Endothelial cell of umbilical vein (primary cell): Measurements from ENCODE around the gene UBE2E1.

Experiments
- CTCF ChIP-seq, 2 donors: IDR thresholded peaks; 1 replicate in 1 of 2; 2 replicates in 1 of 2; pipeline ENCODE4 v1.5.1; 2011; ENCODE audit warnings: low read length in 2 of 2, mild to moderate bottlenecking in 2 of 2, moderate library complexity in 2 of 2, control low read depth in 1 of 2, inconsistent platforms in 1 of 2, low read depth in 1 of 2; ENCODE audit not compliant: insufficient read depth in 1 of 2; ENCODE audit errors: extremely low read depth in 1 of 2
- EZH2 ChIP-seq: IDR thresholded peaks from 2 replicates; pipeline ENCODE4 v1.6.1; 2012; ENCODE audit warnings: borderline replicate concordance, low read depth, mild to moderate bottlenecking, moderate library complexity, low read length, inconsistent platforms; ENCODE audit not compliant: severe bottlenecking
- JUN ChIP-seq: IDR thresholded peaks from 2 replicates; pipeline ENCODE4 v1.6.1; 2011; ENCODE audit warnings: borderline replicate concordance, low read depth; ENCODE audit not compliant: insufficient read length, insufficient read depth
- MAX ChIP-seq: IDR thresholded peaks from 2 replicates; pipeline ENCODE4 v1.6.1; 2011; ENCODE audit not compliant: insufficient read depth, insufficient read length
- MYC ChIP-seq: IDR thresholded peaks from one replicate; pipeline ENCODE4 v1.6.1; 2011; ENCODE audit warnings: mild to moderate bottlenecking, low read depth, low read length
- POLR2A ChIP-seq: IDR thresholded peaks from 2 replicates; pipeline ENCODE4 v1.6.1; 2012; ENCODE audit warnings: low read depth, mild to moderate bottlenecking, control low read depth, low read length
- POLR2AphosphoS5 ChIP-seq: IDR thresholded peaks from 2 replicates; pipeline ENCODE4 v1.6.1; 2012; ENCODE audit warnings: low read depth, mild to moderate bottlenecking, control low read depth, low read length, moderate library complexity; ENCODE audit not compliant: insufficient read depth

- TF ChIP-seq POLR2A = no peak
- no peak for TF ChIP-seq EZH2
- no peak for TF ChIP-seq CTCF (IDR thresholded peaks at IDR 0.05; ENCODE audit: extremely low read depth in 1 of 2, insufficient read depth in 1 of 2, low read depth in 1 of 2, low read length in 2 of 2)
- TF ChIP-seq MYC = no peak
- TF ChIP-seq POLR2AphosphoS5 = no peak
- no peak for TF ChIP-seq MAX
- TF ChIP-seq JUN = no peak
Observed at GRCh38 chr3:23785882-23786281, 19.9 kb upstream of the UBE2E1 start.
